K562 (cell line): Measurements from ENCODE around the gene SCGB1A1. TPM values are rescaled to one million over a fixed set of nuclear protein-coding genes. Genes with fewer than 3 reads are reported as not detected.

Source experiments
- DACH1 ChIP-seq: fragments of 450-650 bp; IDR thresholded peaks from 2 replicates; pipeline ENCODE4 v1.6.1; 2018; ENCODE audit not compliant: partially characterized antibody
- DPF2 ChIP-seq: fragments of 450-650 bp; IDR thresholded peaks from 2 replicates; pipeline ENCODE4 v1.6.1; 2016
- EHMT2 ChIP-seq: fragments of 450-650 bp; IDR thresholded peaks from 2 replicates; pipeline ENCODE4 v1.6.1; 2018; ENCODE audit warnings: antibody characterized with exemption
- MAFG ChIP-seq: fragments of 450-650 bp; conservative IDR thresholded peaks from 2 replicates; pipeline ENCODE4 v1.6.1; 2016; ENCODE audit warnings: missing genetic modification characterization, missing compliant biosample characterization
- MAFK ChIP-seq: IDR thresholded peaks from 2 replicates; pipeline ENCODE4 v1.6.1; 2011; ENCODE audit warnings: low read length, improper control_type of control experiment
- NR2C2 ChIP-seq, 2 experiments: fragments of 200-800 bp in 1 of 2; sonication (Bioruptor generic) in 1 of 2; sonication (generic) in 1 of 2; formaldehyde crosslinking in 1 of 2; IDR thresholded peaks; 2 replicates each; pipeline versions ENCODE4 v1.6.1 to v1.8.0; 2016 to 2022; ENCODE audit warnings: mild to moderate bottlenecking in 1 of 2, missing compliant biosample characterization in 1 of 2, missing genetic modification characterization in 1 of 2, missing genetic modification reagents in 1 of 2
- SMAD1 ChIP-seq: fragments of 150-350 bp; IDR thresholded peaks from 2 replicates; pipeline ENCODE4 v1.6.1; 2014; ENCODE audit warnings: low read length, low read depth; ENCODE audit not compliant: partially characterized antibody
- TAF1 ChIP-seq: IDR thresholded peaks from 2 replicates; pipeline ENCODE4 v1.6.1; 2011; ENCODE audit warnings: mild to moderate bottlenecking, low read length, moderate library complexity; ENCODE audit not compliant: insufficient read depth, control insufficient read depth, severe bottlenecking; ENCODE audit errors: extremely low read depth
- ZBTB7A ChIP-seq: IDR thresholded peaks from 2 replicates; pipeline ENCODE4 v1.6.1; 2011; ENCODE audit warnings: low read depth, mild to moderate bottlenecking, low read length, moderate library complexity, borderline replicate concordance; ENCODE audit not compliant: control insufficient read depth
- polyA plus RNA-seq, 8 experiments: library from polyadenylated mRNA; depleted of rRNA in 4 of 8; stranded (reverse) in 5 of 8; unstranded in 3 of 8; fragments of >200 nt; fragmentation: Nextera tagmentation in 2 of 8; fragmentation: Illumina TruSeq in 1 of 8; extraction: Ambion mirVana in 2 of 8; extraction: Trizol in 1 of 8; gene quantifications; 2 replicates each; pipeline versions ENCODE4 v1.2.1 to v1.2.3, GENCODE V29; 2011 to 2014; ENCODE audit warnings: inconsistent platforms in 1 of 8, missing spikeins in 1 of 8
- total RNA-seq, 7 experiments: library from RNA; depleted of rRNA in 6 of 7; stranded (reverse); fragments of >200 nt in 6 of 7; fragmentation: Illumina TruSeq in 2 of 7; extraction: Trizol in 2 of 7; gene quantifications; 2 replicates each; pipeline versions ENCODE4 v1.2.1 to v1.2.3, GENCODE V29; 2011 to 2021; ENCODE audit warnings: low replicate concordance in 1 of 7
- TF ChIP-seq, protein P1 (sequence below), 3 experiments: fragments of 200-800 bp in 1 of 3; fragments of 250-450 bp in 1 of 3; fragments of 450-650 bp in 1 of 3; sonication (Bioruptor Pico) in 1 of 3; sonication (Bioruptor generic) in 1 of 3; formaldehyde crosslinking in 1 of 3; IDR thresholded peaks; 2 replicates each; pipeline versions ENCODE4 v1.6.1 to v1.8.0; 2016 to 2022; ENCODE audit warnings: mild to moderate bottlenecking in 2 of 3, missing genetic modification characterization in 2 of 3, missing compliant biosample characterization in 1 of 3, moderate library complexity in 1 of 3
- TF ChIP-seq, protein P2 (sequence below): fragments of 450-650 bp; IDR thresholded peaks from 2 replicates; pipeline ENCODE4 v1.6.1; 2017; ENCODE audit warnings: antibody characterized with exemption, mild to moderate bottlenecking
- TF ChIP-seq, protein P3 (sequence below): fragments of 450-650 bp; conservative IDR thresholded peaks from 2 replicates; pipeline ENCODE4 v1.6.1; 2016; ENCODE audit warnings: missing genetic modification characterization, low read depth, mild to moderate bottlenecking, missing compliant biosample characterization, moderate library complexity
- TF ChIP-seq, protein P4 (sequence below): fragments of 250-450 bp; sonication (Bioruptor Pico); IDR thresholded peaks from 2 replicates; pipeline ENCODE4 v1.9.0; 2021; ENCODE audit warnings: mild to moderate bottlenecking

SCGB1A1 gene
- total and polyA plus RNA-seq, 9 of the 15 experiments (the other 6 are each of a cell fraction or from before 2014, with no cell fraction given), result 0.55 TPM; not detected in 8

DNA sequence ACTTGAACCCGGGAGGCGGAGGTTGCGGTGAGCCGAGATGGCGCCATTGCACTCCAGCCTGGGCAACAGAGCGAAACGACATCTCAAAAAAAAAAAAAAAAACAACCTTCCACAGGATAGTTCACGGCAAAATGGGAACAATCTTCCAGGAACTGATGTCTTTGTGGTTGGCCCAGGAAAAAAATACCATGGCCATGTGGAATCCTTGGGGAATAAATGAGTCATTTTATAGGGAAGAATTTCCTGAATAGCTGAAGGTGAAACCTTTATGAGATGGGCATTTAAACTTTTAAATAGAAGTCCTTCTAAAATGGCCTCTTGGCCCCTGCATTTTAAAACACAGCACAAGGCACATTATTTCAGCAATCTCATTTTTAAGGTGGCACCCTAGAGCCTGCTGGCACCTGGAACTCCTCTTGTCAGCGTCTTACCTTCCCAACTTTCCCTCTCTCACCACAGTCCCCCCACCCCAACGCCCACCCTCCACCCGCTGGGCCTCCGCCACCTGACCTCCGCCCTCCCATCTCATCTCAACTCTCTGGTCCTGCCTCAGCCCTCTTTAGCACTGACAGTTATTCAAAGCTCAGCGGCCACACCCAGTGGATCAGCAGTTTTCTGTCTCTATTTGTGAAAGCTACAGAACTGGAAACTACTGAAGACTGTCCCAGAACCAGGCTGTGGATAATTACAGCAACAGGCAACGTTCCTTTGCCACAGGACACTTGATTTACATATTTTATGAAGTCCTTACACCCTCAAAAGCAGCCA lies 43.1 kb downstream of the SCGB1A1 start (continued):
- TF ChIP-seq SMAD1 (peak; percentile 24), EHMT2 (0 out of 2 replicates have a peak, but pooled peaks have one; percentile 23), MAFG (tag) (peak; percentile 56), DPF2 (peak; percentile 57), DACH1 (peak; percentile 4), MAFK (peak; percentile 67), TAF1 (peak; percentile 44), NR2C2 (CRISPR knock-in tag; IDR thresholded peaks at IDR 0.05) (no peak), NR2C2 (tag; IDR thresholded peaks at IDR 0.05) (peak; percentile 66), ZBTB7A (peak; percentile 75; the same call in 1 of the 2 replicates)
- TF ChIP-seq, protein P1, sequence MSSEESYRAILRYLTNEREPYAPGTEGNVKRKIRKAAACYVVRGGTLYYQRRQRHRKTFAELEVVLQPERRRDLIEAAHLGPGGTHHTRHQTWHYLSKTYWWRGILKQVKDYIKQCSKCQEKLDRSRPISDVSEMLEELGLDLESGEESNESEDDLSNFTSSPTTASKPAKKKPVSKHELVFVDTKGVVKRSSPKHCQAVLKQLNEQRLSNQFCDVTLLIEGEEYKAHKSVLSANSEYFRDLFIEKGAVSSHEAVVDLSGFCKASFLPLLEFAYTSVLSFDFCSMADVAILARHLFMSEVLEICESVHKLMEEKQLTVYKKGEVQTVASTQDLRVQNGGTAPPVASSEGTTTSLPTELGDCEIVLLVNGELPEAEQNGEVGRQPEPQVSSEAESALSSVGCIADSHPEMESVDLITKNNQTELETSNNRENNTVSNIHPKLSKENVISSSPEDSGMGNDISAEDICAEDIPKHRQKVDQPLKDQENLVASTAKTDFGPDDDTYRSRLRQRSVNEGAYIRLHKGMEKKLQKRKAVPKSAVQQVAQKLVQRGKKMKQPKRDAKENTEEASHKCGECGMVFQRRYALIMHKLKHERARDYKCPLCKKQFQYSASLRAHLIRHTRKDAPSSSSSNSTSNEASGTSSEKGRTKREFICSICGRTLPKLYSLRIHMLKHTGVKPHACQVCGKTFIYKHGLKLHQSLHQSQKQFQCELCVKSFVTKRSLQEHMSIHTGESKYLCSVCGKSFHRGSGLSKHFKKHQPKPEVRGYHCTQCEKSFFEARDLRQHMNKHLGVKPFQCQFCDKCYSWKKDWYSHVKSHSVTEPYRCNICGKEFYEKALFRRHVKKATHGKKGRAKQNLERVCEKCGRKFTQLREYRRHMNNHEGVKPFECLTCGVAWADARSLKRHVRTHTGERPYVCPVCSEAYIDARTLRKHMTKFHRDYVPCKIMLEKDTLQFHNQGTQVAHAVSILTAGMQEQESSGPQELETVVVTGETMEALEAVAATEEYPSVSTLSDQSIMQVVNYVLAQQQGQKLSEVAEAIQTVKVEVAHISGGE (CRISPR knock-in tag; IDR thresholded peaks at IDR 0.05), result peak in 1 of 3 experiments; percentile 51; a peak in 1 of 6 replicates
- TF ChIP-seq, protein P2, sequence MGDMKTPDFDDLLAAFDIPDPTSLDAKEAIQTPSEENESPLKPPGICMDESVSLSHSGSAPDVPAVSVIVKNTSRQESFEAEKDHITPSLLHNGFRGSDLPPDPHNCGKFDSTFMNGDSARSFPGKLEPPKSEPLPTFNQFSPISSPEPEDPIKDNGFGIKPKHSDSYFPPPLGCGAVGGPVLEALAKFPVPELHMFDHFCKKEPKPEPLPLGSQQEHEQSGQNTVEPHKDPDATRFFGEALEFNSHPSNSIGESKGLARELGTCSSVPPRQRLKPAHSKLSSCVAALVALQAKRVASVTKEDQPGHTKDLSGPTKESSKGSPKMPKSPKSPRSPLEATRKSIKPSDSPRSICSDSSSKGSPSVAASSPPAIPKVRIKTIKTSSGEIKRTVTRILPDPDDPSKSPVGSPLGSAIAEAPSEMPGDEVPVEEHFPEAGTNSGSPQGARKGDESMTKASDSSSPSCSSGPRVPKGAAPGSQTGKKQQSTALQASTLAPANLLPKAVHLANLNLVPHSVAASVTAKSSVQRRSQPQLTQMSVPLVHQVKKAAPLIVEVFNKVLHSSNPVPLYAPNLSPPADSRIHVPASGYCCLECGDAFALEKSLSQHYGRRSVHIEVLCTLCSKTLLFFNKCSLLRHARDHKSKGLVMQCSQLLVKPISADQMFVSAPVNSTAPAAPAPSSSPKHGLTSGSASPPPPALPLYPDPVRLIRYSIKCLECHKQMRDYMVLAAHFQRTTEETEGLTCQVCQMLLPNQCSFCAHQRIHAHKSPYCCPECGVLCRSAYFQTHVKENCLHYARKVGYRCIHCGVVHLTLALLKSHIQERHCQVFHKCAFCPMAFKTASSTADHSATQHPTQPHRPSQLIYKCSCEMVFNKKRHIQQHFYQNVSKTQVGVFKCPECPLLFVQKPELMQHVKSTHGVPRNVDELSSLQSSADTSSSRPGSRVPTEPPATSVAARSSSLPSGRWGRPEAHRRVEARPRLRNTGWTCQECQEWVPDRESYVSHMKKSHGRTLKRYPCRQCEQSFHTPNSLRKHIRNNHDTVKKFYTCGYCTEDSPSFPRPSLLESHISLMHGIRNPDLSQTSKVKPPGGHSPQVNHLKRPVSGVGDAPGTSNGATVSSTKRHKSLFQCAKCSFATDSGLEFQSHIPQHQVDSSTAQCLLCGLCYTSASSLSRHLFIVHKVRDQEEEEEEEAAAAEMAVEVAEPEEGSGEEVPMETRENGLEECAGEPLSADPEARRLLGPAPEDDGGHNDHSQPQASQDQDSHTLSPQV, result peak; percentile 70; the same call in 1 of the 2 replicates
- TF ChIP-seq, protein P3, sequence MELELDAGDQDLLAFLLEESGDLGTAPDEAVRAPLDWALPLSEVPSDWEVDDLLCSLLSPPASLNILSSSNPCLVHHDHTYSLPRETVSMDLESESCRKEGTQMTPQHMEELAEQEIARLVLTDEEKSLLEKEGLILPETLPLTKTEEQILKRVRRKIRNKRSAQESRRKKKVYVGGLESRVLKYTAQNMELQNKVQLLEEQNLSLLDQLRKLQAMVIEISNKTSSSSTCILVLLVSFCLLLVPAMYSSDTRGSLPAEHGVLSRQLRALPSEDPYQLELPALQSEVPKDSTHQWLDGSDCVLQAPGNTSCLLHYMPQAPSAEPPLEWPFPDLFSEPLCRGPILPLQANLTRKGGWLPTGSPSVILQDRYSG (tag), result 0 out of 2 replicates have a peak, but pooled peaks have one; percentile 25
- TF ChIP-seq, protein P4, sequence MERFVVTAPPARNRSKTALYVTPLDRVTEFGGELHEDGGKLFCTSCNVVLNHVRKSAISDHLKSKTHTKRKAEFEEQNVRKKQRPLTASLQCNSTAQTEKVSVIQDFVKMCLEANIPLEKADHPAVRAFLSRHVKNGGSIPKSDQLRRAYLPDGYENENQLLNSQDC (CRISPR knock-in tag), result no peak
